Neural crest cell (in vitro differentiated cells): Measurements from ENCODE around the gene ZEB2. TPM values are rescaled to one million over a fixed set of nuclear protein-coding genes. Genes with fewer than 3 reads are reported as not detected.

ENCODE experiments used
- DNase-seq: peaks from one replicate; pipeline ENCODE4 v3.0.0; 2021; ENCODE audit warnings: low read depth, mixed read lengths, low spot score
- H3K27ac Mint-ChIP-seq: one replicate; pipeline ENCODE4 v1.8.0; 2021; ENCODE audit warnings: mild to moderate bottlenecking, mixed read lengths; ENCODE audit not compliant: unreplicated experiment
- H3K27me3 Mint-ChIP-seq: 2 replicates; pipeline ENCODE4 v1.8.0; 2021; ENCODE audit warnings: low read depth, mild to moderate bottlenecking, mixed read lengths
- H3K36me3 Mint-ChIP-seq: 2 replicates; pipeline ENCODE4 v1.8.0; 2021; ENCODE audit warnings: low read depth, mild to moderate bottlenecking, mixed read lengths
- H3K4me1 Mint-ChIP-seq: 2 replicates; pipeline ENCODE4 v1.8.0; 2021; ENCODE audit warnings: mixed read lengths
- H3K4me3 Mint-ChIP-seq: one replicate; pipeline ENCODE4 v1.8.0; 2021; ENCODE audit warnings: mild to moderate bottlenecking, mixed read lengths
- H3K9me3 Mint-ChIP-seq: 2 replicates; pipeline ENCODE4 v1.8.0; 2021; ENCODE audit warnings: mixed read lengths
- CTCF ChIP-seq: fragments of 200-600 bp; sonication (generic); conservative IDR thresholded peaks from 2 replicates; pipeline ENCODE4 v1.5.0; 2021; ENCODE audit warnings: antibody characterized with exemption, mild to moderate bottlenecking
- total RNA-seq: library from RNA; stranded (reverse); gene quantifications from 2 replicates; pipeline ENCODE4 v1.2.1, GENCODE V29; 2021

The ZEB2 gene
- total RNA-seq, 1 donor from 2014 or later = 192 TPM

- no peak overlapping the region for H3K27ac Mint-ChIP-seq
- no peak for DNase-seq
Observed at GRCh38 chr2:144362401-144362800, 157.5 kb downstream of the ZEB2 start.

GRCh38 chr2:144361742-144362141 lies 158.2 kb downstream of the ZEB2 start:
- DNase-seq = no peak
- H3K4me1 Mint-ChIP-seq = peaks cover 23% of the 10 kb centered on the region
- H3K9me3 Mint-ChIP-seq = no peaks in the 10 kb centered on the region
- no peak for TF ChIP-seq CTCF
- H3K27ac Mint-ChIP-seq = no peak overlapping the region
- no peaks in the 10 kb centered on the region for H3K27me3 Mint-ChIP-seq
- H3K36me3 Mint-ChIP-seq = no peaks in the 10 kb centered on the region
- H3K4me3 Mint-ChIP-seq = no peak overlapping the region

More at GRCh38 chr2:144362401-144362800, 157.5 kb downstream of the ZEB2 start:
- Mint-ChIP-seq H3K4me3 (no peak overlapping the region), H3K9me3 (no peaks in the 10 kb centered on the region), H3K27me3 (no peaks in the 10 kb centered on the region), H3K4me1 (peaks cover 23% of the 10 kb centered on the region), H3K36me3 (no peaks in the 10 kb centered on the region)
- TF ChIP-seq CTCF = no peak

GRCh38 chr2:144359684-144360083 lies 160.2 kb downstream of the ZEB2 start:
- H3K4me1 Mint-ChIP-seq = peaks cover 21% of the 10 kb centered on the region
- H3K9me3 Mint-ChIP-seq = no peaks in the 10 kb centered on the region
- H3K4me3 Mint-ChIP-seq = no peak overlapping the region
- DNase-seq = no peak
- no peaks in the 10 kb centered on the region for H3K36me3 Mint-ChIP-seq
- no peak overlapping the region for H3K27ac Mint-ChIP-seq
- no peak for TF ChIP-seq CTCF
- no peaks in the 10 kb centered on the region for H3K27me3 Mint-ChIP-seq

GRCh38 chr2:144358979-144359541 lies 160.9 kb downstream of the ZEB2 start:
- H3K36me3 Mint-ChIP-seq = no peaks in the 10 kb centered on the region
- H3K9me3 Mint-ChIP-seq = no peaks in the 10 kb centered on the region
- peaks cover 20% of the 10 kb centered on the region for H3K4me1 Mint-ChIP-seq
- TF ChIP-seq CTCF = no peak
- H3K27me3 Mint-ChIP-seq = no peaks in the 10 kb centered on the region
- no peak overlapping the region for H3K4me3 Mint-ChIP-seq
- no peak overlapping the region for H3K27ac Mint-ChIP-seq
- no peak for DNase-seq

GRCh38 chr2:144358374-144358964 lies 161.4 kb downstream of the ZEB2 start:
- H3K27ac Mint-ChIP-seq = no peak overlapping the region
- no peak overlapping the region for H3K4me3 Mint-ChIP-seq
- no peak for TF ChIP-seq CTCF
- no peaks in the 10 kb centered on the region for H3K36me3 Mint-ChIP-seq
- H3K9me3 Mint-ChIP-seq = no peaks in the 10 kb centered on the region
- no peak for DNase-seq
- H3K4me1 Mint-ChIP-seq = peaks cover 21% of the 10 kb centered on the region
- H3K27me3 Mint-ChIP-seq = no peaks in the 10 kb centered on the region
